ENCODE data around the gene SYT8. TPM values are rescaled to one million over a fixed set of nuclear protein-coding genes. Genes with fewer than 3 reads are reported as not detected.
"Not testable (repeated sequence)": the region's sequence is repeated elsewhere in the genome, so short reads cannot be mapped to it uniquely, and the experiment has no call there.

The SYT8 gene
- total RNA-seq, 1 donor from 2014 or later, result 7.3 TPM

DNA sequence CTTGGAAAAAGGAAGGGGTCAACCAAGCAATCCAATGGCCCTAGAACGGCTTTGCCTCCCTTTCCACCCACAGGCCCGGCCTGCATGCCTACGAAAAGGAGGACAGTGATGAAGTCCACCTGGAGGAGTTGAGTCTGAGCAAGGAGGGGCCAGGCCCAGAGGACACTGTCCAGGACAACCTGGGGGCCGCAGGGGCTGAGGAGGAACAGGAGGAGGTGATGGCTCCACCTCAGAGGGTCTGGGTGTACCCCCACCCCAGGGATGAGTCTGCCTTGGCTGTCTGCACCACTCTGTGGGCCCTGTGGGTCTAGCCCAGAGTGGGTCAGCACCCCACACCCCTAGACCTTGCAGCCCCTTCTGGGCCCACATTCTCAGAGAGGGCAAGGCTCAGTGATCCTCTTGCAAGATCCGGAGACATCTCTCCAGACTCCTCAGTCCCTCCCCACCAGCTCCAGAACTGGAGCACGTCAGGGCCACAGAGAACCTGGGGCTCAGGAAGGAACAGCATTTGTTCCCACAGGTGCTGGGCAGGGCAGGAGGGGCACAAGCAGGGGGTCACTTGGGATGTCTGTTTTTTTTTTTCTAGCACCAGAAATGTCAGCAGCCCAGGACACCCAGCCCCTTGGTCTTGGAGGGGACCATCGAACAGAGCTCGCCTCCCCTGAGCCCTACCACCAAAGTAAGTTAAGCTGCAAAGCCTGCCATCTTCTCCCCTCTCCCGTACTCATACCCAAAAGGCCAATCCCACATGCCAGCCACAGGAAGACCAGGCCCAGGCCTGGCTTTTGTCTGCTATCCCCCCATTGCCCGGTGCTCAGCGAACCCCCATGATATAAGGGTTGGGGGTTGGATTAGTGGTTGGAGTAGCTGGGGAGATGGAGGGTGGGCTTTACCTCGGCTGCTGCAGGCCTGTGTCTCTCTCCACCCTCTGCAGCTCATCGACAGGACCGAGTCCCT, 48.8 kb downstream of the SYT8 start:
- TF ChIP-seq, protein P1, sequence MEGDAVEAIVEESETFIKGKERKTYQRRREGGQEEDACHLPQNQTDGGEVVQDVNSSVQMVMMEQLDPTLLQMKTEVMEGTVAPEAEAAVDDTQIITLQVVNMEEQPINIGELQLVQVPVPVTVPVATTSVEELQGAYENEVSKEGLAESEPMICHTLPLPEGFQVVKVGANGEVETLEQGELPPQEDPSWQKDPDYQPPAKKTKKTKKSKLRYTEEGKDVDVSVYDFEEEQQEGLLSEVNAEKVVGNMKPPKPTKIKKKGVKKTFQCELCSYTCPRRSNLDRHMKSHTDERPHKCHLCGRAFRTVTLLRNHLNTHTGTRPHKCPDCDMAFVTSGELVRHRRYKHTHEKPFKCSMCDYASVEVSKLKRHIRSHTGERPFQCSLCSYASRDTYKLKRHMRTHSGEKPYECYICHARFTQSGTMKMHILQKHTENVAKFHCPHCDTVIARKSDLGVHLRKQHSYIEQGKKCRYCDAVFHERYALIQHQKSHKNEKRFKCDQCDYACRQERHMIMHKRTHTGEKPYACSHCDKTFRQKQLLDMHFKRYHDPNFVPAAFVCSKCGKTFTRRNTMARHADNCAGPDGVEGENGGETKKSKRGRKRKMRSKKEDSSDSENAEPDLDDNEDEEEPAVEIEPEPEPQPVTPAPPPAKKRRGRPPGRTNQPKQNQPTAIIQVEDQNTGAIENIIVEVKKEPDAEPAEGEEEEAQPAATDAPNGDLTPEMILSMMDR (IDR thresholded peaks at IDR 0.05), result no peak
- no peak overlapping the region for H3K27ac Mint-ChIP-seq (ENCODE audit: unreplicated experiment)
- DNase-seq (ENCODE audit: low spot score), result peak; percentile 69
- H3K9me3 Mint-ChIP-seq (ENCODE audit: low read depth), result no peaks in the 10 kb centered on the region
- H3K36me3 Mint-ChIP-seq (ENCODE audit: low read depth), result no peaks in the 10 kb centered on the region
- H3K27me3 Mint-ChIP-seq (ENCODE audit: low read depth), result no peaks in the 10 kb centered on the region
- H3K4me3 Mint-ChIP-seq (ENCODE audit: unreplicated experiment), result no peak overlapping the region
- H3K4me1 Mint-ChIP-seq (ENCODE audit: low read depth), result peaks cover 9% of the 10 kb centered on the region

GRCh38 chr11:1884303-1884700, 49.5 kb downstream of the SYT8 start:
- H3K36me3 Mint-ChIP-seq (ENCODE audit: low read depth), result peaks cover 2% of the 10 kb centered on the region
- H3K4me3 Mint-ChIP-seq (ENCODE audit: unreplicated experiment), result no peak overlapping the region
- no peaks in the 10 kb centered on the region for H3K9me3 Mint-ChIP-seq (ENCODE audit: low read depth)
- TF ChIP-seq, protein P1 (IDR thresholded peaks at IDR 0.05), result no peak
- H3K27me3 Mint-ChIP-seq (ENCODE audit: low read depth), result no peaks in the 10 kb centered on the region
- H3K4me1 Mint-ChIP-seq (ENCODE audit: low read depth), result peaks cover 9% of the 10 kb centered on the region
- no peak overlapping the region for H3K27ac Mint-ChIP-seq (ENCODE audit: unreplicated experiment)
- no peak for DNase-seq (ENCODE audit: low spot score)

DNA sequence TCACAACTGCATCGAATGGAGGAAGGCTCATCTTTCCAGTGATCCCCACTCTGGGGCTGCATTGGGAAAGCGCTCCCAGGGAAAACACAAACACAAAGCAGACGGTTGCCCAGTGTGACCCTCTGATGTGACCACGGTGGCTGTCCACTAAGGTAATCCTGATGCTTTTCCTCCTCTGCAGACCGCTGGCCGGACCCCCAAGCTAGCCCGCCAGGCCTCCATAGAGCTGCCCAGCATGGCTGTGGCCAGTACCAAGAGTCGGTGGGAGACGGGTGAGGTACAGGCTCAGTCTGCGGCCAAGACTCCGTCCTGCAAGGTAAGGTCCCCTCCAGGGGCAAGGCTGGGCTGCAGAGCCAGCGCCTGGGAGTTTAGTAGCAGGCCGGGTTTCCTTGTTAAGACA, 51.8 kb downstream of the SYT8 start:
- not testable (repeated sequence) for H3K27me3 Mint-ChIP-seq (ENCODE audit: low read depth); H3K27ac Mint-ChIP-seq (ENCODE audit: unreplicated experiment); H3K36me3 Mint-ChIP-seq (ENCODE audit: low read depth); H3K9me3 Mint-ChIP-seq (ENCODE audit: low read depth); H3K4me3 Mint-ChIP-seq (ENCODE audit: unreplicated experiment); H3K4me1 Mint-ChIP-seq (ENCODE audit: low read depth)
- DNase-seq (ENCODE audit: low spot score), result peak; percentile 62

Small RNAs within 50 kb of the gene (microRNA-seq; reads per million reads assigned to microRNA genes)
- gene MIR4298 (ENCODE audit: borderline number of aligned reads) (not detected), gene MIR7847 (ENCODE audit: borderline number of aligned reads) (not detected)

Other genes starting within 250 kb of the SYT8 start
- gene KRTAP5-1, start 249.7 kb upstream of the SYT8 start, total RNA-seq, result not detected in 3 replicates
- gene KRTAP5-2, start 236.7 kb upstream of the SYT8 start, total RNA-seq, result not detected in 3 replicates
- not detected in 3 replicates for gene KRTAP5-3, start 226.5 kb upstream of the SYT8 start, total RNA-seq
- not detected in 3 replicates for gene KRTAP5-4, start 212.9 kb upstream of the SYT8 start, total RNA-seq
- gene KRTAP5-5, start 205.2 kb upstream of the SYT8 start, total RNA-seq, result not detected in 3 replicates
- gene KRTAP5-6, start 137.8 kb upstream of the SYT8 start, total RNA-seq, result not detected in 3 replicates
- gene IFITM10, start 84.4 kb upstream of the SYT8 start, total RNA-seq, result 39.8 to 159 TPM (median 41.2 TPM) in 3 replicates
- gene CTSD, start 71.1 kb upstream of the SYT8 start, total RNA-seq, result 935 to 3,230 TPM (median 949 TPM) in 3 replicates
- gene TNNI2, start 4.0 kb downstream of the SYT8 start, total RNA-seq, result 1.3 to 3.2 TPM (median 1.4 TPM) in 3 replicates
- gene LSP1, start 18.1 kb downstream of the SYT8 start, total RNA-seq, result 7.2 to 27.5 TPM (median 7.4 TPM) in 3 replicates
- gene PRR33, start 56.9 kb downstream of the SYT8 start, total RNA-seq, result not detected in 3 replicates
- 0.51 to 1.3 TPM in 2 of 3 replicates, not detected in the other for gene TNNT3, start 84.7 kb downstream of the SYT8 start, total RNA-seq
- gene MRPL23, start 112.3 kb downstream of the SYT8 start, total RNA-seq, result 22.8 to 33.0 TPM (median 29.8 TPM) in 3 replicates
- gene H19, start 162.9 kb downstream of the SYT8 start, total RNA-seq, result 2,704 to 5,485 TPM (median 2,760 TPM) in 3 replicates